ENCODE data around the gene CRIM1. TPM values are rescaled to one million over a fixed set of nuclear protein-coding genes. Genes with fewer than 3 reads are reported as not detected.

The CRIM1 gene
- total and polyA plus RNA-seq, 4 donors: 2.2 to 22.1 (median 9.6) TPM

DNA sequence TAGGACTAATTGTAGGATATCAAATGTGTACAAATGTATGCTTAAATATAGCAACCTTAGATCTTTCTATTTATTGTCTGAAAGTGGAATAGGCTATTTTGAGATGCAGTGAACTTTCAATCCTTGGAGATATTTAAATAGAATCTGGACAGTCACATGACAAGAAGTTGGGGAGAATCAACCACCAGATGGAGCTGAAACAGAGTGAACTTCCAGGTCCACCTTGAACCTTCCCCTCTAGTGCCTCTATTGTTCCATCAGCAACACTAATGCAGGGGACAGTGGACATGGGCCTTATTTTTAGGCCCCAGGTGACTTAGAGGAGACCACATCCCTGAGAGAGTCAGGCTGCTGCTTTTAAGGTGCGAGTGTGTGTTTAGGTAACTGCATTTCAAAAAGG is 37.0 kb upstream of the CRIM1 start:
- Histone ChIP-seq H3K4me3 (ENCODE audit: low read depth in 1 of 3, low read length in 3 of 3) (no peak overlapping the region), H3K4me1 (ENCODE audit: control insufficient read depth in 4 of 4, insufficient read depth in 4 of 4, low read length in 3 of 4) (no peaks in the 10 kb centered on the region), H3K27me3 (ENCODE audit: control insufficient read depth in 4 of 4, insufficient read depth in 4 of 4, low read length in 3 of 4) (peaks cover 0 to 8% (median 0%) of the 10 kb centered on the region in 4 donors), H3K9me3 (ENCODE audit: control insufficient read depth in 4 of 4, low read length in 3 of 4) (no peaks in the 10 kb centered on the region), H3K36me3 (ENCODE audit: control insufficient read depth in 4 of 4, insufficient read depth in 3 of 4, low read depth in 1 of 4, low read length in 3 of 4) (no peaks in the 10 kb centered on the region), H3K9ac (ENCODE audit: low read depth in 1 of 2, low read length in 2 of 2) (no peak overlapping the region), H3K27ac (ENCODE audit: low read depth in 1 of 2, low read length in 2 of 2) (no peak overlapping the region)
- no peak for TF ChIP-seq HNF4A (conservative IDR thresholded peaks at IDR 0.05)
- TF ChIP-seq YY1 (IDR thresholded peaks at IDR 0.05): no peak
- TF ChIP-seq CTCF (IDR thresholded peaks at IDR 0.05; ENCODE audit: low read depth, low read length, missing input control): no peak
- TF ChIP-seq FOXA1 (IDR thresholded peaks at IDR 0.05): no peak
- TF ChIP-seq SP1 (IDR thresholded peaks at IDR 0.05): no peak
- TF ChIP-seq EGR1 (IDR thresholded peaks at IDR 0.05; ENCODE audit: low read depth in 2 of 2): no peak
- TF ChIP-seq FOXA2 (IDR thresholded peaks at IDR 0.05): no peak
- TF ChIP-seq GABPA (IDR thresholded peaks at IDR 0.05 in 1 of 2, conservative IDR thresholded peaks at IDR 0.05 in 1 of 2): no peak
- no peak for TF ChIP-seq RAD21 (IDR thresholded peaks at IDR 0.05)
- TF ChIP-seq, protein P1, sequence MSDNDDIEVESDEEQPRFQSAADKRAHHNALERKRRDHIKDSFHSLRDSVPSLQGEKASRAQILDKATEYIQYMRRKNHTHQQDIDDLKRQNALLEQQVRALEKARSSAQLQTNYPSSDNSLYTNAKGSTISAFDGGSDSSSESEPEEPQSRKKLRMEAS (IDR thresholded peaks at IDR 0.05): no peak
- TF ChIP-seq ZBTB33 (IDR thresholded peaks at IDR 0.05): no peak
- TF ChIP-seq RXRA (IDR thresholded peaks at IDR 0.05): no peak
- TF ChIP-seq HNF4G (IDR thresholded peaks at IDR 0.05): no peak
- 81% methylated on average over 1 of the region's 1 CpG for WGBS
- DNase-seq (ENCODE audit: low spot score): no peak

DNA sequence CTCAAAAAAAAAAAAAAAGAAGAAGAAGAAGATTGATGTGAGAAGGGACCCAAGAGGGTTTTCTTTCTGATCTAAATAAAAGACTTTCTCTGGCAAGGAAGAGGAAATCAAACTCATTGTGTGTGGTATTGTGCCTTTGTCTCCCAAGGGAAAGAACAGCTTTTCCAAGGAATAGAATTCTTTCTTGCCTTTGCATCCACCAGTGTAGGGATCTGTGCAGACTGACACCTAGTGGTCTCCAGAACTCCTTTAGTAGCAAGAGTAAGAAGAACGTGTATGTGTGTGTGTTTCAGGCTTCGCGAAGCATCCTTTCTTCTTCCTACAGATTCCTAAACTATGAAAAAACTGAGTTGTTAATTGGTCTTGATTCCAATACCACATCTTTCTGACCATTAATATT is 33.5 kb upstream of the CRIM1 start:
- H3K4me1 ChIP-seq (ENCODE audit: control insufficient read depth in 4 of 4, insufficient read depth in 4 of 4, low read length in 3 of 4): no peaks in the 10 kb centered on the region
- 60% methylated on average over 3 of the region's 3 CpGs for WGBS
- H3K27ac ChIP-seq (ENCODE audit: low read depth in 1 of 2, low read length in 2 of 2): no peak overlapping the region
- H3K9ac ChIP-seq (ENCODE audit: low read depth in 1 of 2, low read length in 2 of 2): no peak overlapping the region
- H3K36me3 ChIP-seq (ENCODE audit: control insufficient read depth in 4 of 4, insufficient read depth in 3 of 4, low read depth in 1 of 4, low read length in 3 of 4): no peaks in the 10 kb centered on the region
- no peaks in the 10 kb centered on the region for H3K9me3 ChIP-seq (ENCODE audit: control insufficient read depth in 4 of 4, low read length in 3 of 4)
- no peak for DNase-seq (ENCODE audit: low spot score)
- H3K4me3 ChIP-seq (ENCODE audit: low read depth in 1 of 3, low read length in 3 of 3): no peak overlapping the region
- peak; percentile 69 to 76 for TF ChIP-seq RAD21 (IDR thresholded peaks at IDR 0.05)
- TF ChIP-seq CTCF (IDR thresholded peaks at IDR 0.05; ENCODE audit: low read depth, low read length, missing input control): peak; percentile 32
- TF ChIP-seq EGR1 (IDR thresholded peaks at IDR 0.05; ENCODE audit: low read depth in 2 of 2): no peak
- H3K27me3 ChIP-seq (ENCODE audit: control insufficient read depth in 4 of 4, insufficient read depth in 4 of 4, low read length in 3 of 4): peaks cover 0 to 3% (median 0%) of the 10 kb centered on the region in 4 donors
